GM19023 (cell line): ENCODE results near the gene USH1C.

Experiments
- ATAC-seq: cut with Tn5 transposase; IDR thresholded peaks from one replicate; pipeline ENCODE4 v1.9.1; 2021; ENCODE audit warnings: mild to moderate bottlenecking, moderate library complexity; ENCODE audit not compliant: unreplicated experiment

The USH1C gene

DNA sequence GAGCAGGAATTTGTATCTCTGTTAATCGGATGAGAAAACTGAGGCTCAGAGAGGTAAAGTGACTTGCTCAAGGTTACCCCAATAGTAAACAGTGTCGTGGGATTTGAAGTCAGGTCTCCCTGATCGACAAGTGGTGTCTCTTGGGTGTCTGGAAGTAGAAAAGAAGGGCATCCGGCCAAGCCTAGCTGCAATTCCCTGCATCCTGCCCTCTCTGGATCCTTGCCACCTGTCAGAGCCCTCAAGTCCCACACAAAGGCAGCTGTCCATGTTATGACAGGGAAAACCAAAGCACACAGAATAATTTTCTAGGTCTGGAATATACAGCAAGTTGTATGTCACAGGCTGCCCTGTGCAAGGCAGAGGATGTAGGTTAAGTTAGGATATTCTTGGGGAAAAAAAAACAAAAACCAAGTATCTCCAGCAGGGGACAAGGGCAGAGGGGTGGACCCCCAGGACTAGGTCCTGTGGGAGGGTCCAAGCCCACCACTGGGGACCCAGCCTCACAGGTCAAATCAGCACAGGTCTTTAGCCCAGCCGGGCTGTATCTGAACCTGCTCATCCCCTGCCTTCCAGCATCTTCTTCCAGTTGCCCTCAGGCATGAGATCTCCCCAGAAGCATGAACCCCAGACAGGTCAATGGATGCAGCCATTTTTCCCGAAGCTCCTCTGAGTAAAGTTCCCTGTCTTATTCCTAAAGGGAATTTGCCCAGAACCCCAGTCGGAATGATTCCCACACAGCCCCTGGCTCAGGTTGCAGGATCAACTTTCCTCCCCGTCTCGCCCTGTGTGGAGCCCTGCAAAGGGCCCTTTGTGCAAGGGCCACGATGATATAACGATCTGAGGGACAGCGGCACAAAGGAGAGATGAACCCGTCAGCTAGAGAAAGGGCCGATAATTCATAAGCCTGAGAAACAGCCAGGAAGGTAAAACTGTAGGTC, 15.0 kb downstream of the USH1C start:
- no peak for ATAC-seq

GRCh38 chr11:17528181-17528691, 16.0 kb downstream of the USH1C start:
- ATAC-seq: peak; percentile 79

DNA sequence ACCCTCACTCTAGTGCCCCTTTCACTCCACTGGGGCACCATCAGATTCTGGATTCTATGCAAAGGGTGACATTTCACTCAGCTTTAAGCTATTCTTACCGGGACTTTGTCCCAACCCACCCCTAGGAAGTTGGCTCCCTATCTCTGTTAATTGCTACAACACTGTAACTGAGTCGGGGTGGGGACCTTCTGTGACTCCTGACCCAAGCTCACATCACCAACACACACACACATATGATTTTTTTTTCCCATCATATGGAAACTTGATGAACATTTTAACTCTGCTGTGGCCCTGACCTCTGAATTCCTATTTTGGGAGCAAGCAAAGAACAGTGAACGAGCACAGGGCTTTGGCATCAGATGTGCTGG, 16.6 kb downstream of the USH1C start:
- no peak for ATAC-seq

GRCh38 chr11:17526931-17527627, 17.1 kb downstream of the USH1C start:
- no peak for ATAC-seq

DNA sequence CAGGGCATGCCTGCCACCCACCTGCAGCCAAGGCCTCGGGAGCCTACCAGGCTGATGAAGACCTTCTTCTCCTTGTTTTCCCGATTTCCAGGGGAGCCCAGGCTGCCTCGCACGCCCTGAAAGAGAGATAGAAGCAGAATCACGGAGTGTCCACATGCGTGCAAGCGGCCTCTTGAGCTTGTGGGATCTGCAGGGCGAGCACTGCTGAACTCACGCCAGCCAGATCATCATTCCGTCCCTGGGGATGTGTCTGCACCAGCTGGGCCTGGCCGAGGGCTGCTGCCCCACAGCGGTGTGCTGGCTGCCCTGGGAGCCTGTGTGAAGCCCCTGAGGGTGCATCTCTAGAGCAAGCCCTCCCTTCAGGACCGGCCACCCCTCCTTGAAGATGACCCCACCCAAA, 17.9 kb downstream of the USH1C start:
- ATAC-seq: no peak

GRCh38 chr11:17525570-17525969, 18.6 kb downstream of the USH1C start:
- ATAC-seq: no peak

- no peak for ATAC-seq
These were observed 20.0 kb downstream of the USH1C start for GRCh38 chr11:17524221-17524620.

GRCh38 chr11:17522655-17523054, 21.6 kb downstream of the USH1C start:
- no peak for ATAC-seq

- no peak for ATAC-seq
These were observed 22.9 kb downstream of the USH1C start for GRCh38 chr11:17521106-17521900.

DNA sequence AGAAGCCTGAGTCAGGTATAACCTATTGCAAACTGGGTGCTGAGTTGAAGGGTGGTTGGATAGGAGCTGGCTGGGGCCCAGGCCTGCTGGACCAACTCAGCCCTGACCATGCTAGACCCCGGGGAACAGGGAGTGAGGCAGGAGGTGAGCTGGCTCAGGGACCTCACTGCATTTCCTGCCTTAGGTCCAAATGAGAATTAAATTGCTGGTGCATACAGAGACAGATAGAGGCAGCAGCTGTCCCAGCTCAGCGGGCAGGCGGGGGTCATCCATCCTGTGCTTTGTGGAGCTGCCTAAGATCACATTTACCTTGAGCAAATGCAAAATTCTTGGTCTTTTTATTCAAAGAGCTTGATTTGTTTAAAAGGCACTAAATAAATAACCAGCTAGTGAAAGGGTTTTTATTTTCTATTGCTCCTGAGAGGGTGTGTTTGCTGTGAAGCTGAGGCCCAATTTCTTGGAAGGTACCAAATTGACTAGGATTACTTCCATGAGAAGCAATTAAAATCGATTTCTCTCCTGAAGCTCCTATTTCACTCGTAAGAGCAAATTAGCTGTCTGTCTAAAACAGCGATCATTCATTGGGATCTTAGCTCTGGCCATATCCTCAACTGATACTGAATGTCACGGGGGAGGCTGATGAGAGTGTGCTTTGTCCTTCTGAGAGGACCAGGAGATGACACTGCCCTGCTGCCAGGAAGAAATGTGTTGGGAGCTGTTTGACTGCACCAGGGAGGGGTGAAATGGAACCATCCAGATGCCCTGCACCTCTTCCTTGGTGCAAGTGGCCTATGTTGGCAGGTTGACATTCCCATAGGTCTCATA, 24.9 kb downstream of the USH1C start:
- no peak for ATAC-seq

DNA sequence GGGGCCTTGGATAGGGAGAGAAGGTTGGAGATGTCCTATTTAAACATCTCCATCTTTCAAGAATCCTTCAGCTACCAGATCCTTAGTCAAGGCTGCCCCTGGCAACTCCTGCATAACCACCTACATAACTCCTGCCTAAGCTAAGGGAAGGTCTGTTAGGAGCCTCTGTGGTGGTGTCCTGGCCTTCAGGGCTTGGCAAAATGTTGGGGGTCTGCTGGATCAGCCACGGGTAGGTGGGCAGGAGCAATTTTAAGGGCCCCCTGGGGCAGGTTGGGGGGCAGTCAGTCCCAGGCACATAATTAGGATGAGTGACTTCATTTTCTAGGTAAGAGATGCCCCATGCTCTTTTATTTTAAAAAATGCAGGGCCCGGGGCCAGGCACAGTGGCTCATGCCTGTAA, 25.9 kb downstream of the USH1C start:
- ATAC-seq: no peak

GRCh38 chr11:17517186-17517585, 27.0 kb downstream of the USH1C start:
- no peak for ATAC-seq

DNA sequence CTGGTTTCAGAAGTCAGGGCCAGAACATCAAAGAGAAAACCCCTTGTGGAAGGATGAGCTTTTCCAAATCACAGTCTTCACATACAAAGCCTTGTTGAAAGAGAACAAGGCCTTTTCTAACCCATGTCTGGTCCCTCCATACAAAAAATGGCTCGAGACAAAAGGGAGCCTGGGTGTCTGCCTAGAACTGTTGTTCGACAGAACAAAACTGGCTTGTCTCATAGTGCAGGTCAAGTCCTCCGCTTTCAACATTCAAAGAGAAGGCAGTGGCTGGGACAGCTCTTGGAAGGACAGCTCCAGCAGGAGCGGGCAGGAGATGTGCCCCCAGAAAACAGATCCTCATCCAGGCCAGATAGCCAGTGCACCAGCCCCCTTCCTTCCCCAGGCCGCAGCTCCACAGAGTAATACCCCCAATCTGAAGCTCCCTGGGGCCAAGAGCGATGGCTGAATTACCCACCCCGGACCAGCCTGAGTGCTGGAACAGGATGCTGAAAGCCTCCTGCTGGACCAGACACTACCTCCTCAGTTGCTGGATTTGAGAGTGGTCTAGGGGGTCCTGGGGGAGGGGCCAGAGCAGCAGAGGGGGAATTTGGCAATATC, 27.6 kb downstream of the USH1C start:
- no peak for ATAC-seq

DNA sequence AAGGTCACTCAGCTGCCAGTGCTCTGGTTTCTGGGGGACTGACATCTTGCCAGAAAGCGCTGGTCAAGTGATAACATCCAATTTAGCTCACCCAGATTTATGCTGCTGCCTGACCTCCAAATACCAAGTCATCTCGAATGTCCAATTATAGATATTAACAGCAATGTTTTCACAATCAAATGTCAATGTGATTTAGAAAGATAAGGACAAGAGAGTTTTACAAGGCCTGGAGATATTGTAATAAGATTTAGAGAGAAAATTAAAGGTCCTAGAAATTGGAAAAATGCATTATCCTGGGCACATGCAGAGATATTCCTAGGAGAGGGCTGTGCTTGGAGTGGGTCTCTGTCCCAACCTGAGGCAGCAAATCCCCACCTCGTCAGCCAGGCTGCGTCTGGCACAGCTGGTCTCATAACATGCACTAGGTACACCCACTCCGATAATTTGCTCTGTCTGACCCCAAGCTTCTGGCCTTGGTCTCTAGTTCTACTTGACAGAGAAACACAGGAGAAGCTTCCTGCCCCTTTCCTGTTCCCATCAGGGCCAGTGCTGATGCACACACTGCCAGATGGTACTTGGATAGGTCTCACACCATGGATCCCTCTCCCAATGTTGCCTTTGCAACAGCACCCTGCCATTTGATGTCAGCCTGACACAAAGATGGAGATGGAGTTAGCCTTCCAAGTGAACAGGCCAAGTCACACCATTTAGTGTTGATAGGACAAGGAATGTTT, 28.6 kb downstream of the USH1C start:
- no peak for ATAC-seq

DNA sequence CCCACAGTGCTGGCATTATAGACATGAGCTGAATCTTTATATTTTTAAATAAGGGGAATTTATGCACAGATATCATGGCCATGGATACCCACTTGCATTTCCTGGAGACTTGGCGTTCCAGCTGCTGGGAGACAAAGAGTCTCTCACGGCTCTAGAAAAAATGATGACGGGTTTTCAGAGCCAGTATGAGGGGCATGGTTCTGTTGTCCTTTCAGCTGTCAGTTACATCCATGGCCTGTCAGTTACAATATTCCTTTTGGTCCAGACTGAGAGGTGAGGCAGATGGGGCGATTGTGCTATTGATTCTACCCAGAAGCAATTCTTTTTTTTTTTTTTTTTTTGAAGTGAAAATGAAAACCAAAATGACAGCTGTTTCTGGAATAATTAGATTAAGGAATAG, 29.7 kb downstream of the USH1C start:
- ATAC-seq: no peak

- no peak for ATAC-seq
These were observed 30.4 kb downstream of the USH1C start for GRCh38 chr11:17513853-17514252.

GRCh38 chr11:17512101-17512500, 32.1 kb downstream of the USH1C start:
- ATAC-seq: no peak

- ATAC-seq: no peak
These were observed 32.6 kb downstream of the USH1C start for GRCh38 chr11:17511571-17511970.

DNA sequence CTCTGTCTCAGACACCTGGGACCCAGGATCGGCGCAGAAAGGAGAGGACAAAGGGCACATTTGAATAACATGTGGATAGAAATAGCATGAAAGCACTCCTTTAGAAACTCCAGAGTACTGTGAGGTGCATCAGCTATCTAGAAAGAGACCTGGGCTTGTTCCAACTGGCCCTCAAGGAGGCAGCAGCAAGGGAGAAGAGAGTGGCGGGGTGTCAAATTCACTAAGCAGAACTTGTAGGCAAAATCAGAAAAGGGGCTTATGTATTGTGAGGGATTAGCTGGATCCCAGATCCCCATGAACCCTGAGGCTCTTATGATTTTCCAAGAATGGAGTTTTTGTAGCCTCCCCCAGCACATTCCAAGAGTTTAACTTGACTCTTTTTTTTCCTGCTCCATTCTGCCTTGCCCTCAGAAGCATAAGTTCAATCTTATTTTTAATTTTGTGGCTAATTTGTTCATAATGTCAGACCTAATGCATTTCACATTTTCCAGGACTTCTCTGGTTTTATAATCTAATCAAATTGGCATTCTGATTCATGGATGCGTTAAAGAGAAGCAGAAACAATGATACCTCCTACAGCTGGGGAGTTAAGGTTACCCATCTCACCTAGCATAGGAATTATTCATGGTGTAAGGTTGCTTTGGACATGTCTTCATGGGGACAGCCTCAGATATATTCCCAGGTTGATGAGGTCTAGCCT, 33.6 kb downstream of the USH1C start:
- ATAC-seq: no peak
